ENCODE results near the gene DNAJC1.

The DNAJC1 gene

DNA sequence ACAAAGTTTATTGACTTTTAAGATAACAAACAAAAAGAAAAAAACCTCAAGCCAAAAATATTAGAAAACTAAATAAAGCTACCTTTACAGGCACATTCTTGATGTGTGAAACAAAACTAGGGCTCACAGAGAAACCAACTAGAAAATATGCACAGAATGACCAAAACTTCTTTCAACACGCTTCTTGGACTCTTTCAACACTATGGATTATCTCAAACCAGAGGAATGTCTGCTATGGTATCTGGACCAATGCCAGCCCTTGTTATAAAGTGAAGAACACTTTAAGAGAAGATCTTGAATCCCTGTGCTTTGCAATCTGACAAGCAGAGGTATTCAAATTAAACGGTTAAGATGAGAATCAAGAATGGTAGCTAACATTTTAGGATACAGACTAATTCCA lies 76.6 kb downstream of the DNAJC1 start:
- no peaks in the 10 kb centered on the region for H3K4me1 Mint-ChIP-seq (ENCODE audit: low read depth)
- no peak for DNase-seq (ENCODE audit: low spot score)
- no peaks in the 10 kb centered on the region for H3K27me3 Mint-ChIP-seq (ENCODE audit: low read depth)
- H3K36me3 Mint-ChIP-seq (ENCODE audit: low read depth): no peaks in the 10 kb centered on the region
- H3K27ac Mint-ChIP-seq: no peak overlapping the region
- H3K9me3 Mint-ChIP-seq: no peaks in the 10 kb centered on the region
- H3K4me3 Mint-ChIP-seq: no peak overlapping the region

DNA sequence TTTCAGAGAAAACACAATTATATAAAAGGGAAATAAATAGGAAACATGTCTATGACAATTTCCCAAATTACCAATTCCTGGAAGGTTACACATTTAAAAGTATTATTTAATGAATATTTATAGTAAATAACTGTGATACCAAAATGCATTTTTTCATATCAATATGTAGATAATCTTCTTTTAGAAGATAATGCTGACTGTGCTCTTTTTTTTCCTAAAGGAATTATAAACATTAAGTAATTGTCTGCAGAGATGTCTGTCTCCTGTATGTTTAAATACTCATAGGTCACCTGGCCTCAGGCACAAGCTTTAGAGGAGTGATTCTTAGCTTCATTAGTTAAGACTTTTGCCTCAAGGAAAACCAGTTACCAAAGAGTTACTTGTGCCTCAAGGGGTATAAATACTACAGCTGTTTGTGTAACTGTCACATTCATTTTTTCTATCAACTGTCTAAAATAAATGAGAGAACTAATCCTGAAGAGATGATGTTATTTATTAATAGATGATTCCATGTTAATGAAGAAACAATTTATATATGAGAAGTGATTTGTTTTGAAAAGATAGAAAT lies 77.1 kb downstream of the DNAJC1 start:
- Mint-ChIP-seq H3K4me1 (ENCODE audit: low read depth) (no peaks in the 10 kb centered on the region), H3K36me3 (ENCODE audit: low read depth) (no peaks in the 10 kb centered on the region), H3K4me3 (no peak overlapping the region), H3K27me3 (ENCODE audit: low read depth) (no peaks in the 10 kb centered on the region), H3K27ac (no peak overlapping the region), H3K9me3 (no peaks in the 10 kb centered on the region)
- no peak for DNase-seq (ENCODE audit: low spot score)

DNA sequence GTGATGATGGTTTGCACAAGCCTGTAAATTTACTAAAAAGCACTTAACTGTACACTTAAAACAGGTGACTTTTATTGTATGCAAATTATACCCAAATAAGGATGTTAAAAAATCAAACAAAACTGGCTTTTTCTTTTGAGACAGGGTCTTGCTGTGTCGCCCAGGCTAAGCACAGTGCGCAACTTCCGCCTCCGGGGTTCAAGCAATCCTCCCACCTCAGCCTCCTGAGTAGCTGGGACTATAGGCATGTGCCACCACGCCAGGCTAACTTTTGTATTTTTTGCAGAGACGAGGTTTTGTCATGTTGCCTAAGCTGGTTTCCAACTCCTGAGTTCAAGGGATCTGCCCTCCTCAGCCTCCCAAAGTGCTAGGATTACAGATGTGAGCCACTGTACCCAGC lies 77.7 kb downstream of the DNAJC1 start:
- no peak overlapping the region for H3K4me3 Mint-ChIP-seq
- H3K9me3 Mint-ChIP-seq: no peaks in the 10 kb centered on the region
- H3K27me3 Mint-ChIP-seq (ENCODE audit: low read depth): no peaks in the 10 kb centered on the region
- no peaks in the 10 kb centered on the region for H3K36me3 Mint-ChIP-seq (ENCODE audit: low read depth)
- no peaks in the 10 kb centered on the region for H3K4me1 Mint-ChIP-seq (ENCODE audit: low read depth)
- DNase-seq (ENCODE audit: low spot score): no peak
- no peak overlapping the region for H3K27ac Mint-ChIP-seq

DNA sequence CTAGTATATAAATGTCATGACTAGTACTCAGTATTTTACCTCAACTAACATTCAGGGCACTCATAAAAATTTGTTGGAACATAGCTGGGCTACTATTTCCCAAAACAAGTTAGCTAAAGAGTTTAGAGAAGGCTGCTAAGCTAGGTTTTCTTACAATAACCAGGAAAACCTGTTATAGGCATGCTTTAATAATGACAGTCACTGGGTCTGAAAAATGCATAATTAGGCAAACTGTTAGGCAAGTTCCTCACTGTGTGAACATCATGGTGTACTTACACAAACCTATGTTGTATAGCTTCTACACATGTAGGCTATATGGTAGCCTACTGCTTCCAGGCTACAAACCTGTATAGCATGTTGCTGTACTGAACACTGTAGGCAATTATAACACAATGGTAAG lies 79.0 kb downstream of the DNAJC1 start:
- H3K4me3 Mint-ChIP-seq: no peak overlapping the region
- no peak overlapping the region for H3K27ac Mint-ChIP-seq
- no peaks in the 10 kb centered on the region for H3K4me1 Mint-ChIP-seq (ENCODE audit: low read depth)
- no peaks in the 10 kb centered on the region for H3K27me3 Mint-ChIP-seq (ENCODE audit: low read depth)
- no peaks in the 10 kb centered on the region for H3K36me3 Mint-ChIP-seq (ENCODE audit: low read depth)
- no peaks in the 10 kb centered on the region for H3K9me3 Mint-ChIP-seq
- no peak for DNase-seq (ENCODE audit: low spot score)

DNA sequence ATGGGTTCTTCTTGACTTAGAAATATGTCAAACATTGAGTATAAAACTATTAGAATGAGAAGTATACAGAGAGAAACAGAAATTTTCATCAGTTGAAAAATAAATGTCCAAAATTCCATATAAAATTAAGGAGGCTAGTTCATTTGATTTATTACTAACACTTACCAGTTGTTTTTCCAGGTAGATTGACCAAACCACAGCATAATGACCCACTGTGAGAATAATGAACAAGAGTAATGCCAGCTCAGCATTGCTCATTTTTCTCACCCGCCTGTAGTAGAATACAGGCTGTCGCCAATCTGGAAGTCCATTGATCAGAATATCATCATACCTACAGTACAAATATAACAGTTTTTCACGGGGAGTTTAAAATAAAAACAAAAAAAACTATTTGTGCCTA lies 82.9 kb downstream of the DNAJC1 start:
- Mint-ChIP-seq H3K9me3 (no peaks in the 10 kb centered on the region), H3K36me3 (ENCODE audit: low read depth) (no peaks in the 10 kb centered on the region)

DNA sequence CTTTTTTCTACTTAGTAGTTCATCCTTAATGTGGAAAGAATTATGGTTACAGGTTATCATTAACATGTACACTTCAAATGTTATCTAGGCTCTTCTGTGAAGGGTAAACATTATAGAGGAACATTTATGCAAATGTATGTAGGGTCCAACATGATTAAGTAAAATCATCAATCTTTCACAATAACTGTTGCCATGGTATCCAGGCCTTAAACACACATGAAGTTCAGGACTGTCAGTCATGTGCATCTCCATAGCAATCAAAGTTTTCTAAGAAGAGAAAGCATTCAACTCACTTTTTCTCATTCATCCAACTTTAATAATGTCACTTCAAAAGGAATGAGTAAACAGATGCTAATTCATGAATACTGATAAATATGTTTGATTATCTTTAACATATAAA lies 83.6 kb downstream of the DNAJC1 start:
- Mint-ChIP-seq H3K27ac (no peak overlapping the region), H3K4me1 (ENCODE audit: low read depth) (no peaks in the 10 kb centered on the region)
- DNase-seq (ENCODE audit: low spot score): no peak

More for the DNA sequence above, 82.9 kb downstream of the DNAJC1 start:
- no peaks in the 10 kb centered on the region for H3K4me1 Mint-ChIP-seq (ENCODE audit: low read depth)
- H3K4me3 Mint-ChIP-seq: no peak overlapping the region
- H3K27me3 Mint-ChIP-seq (ENCODE audit: low read depth): no peaks in the 10 kb centered on the region
- no peak overlapping the region for H3K27ac Mint-ChIP-seq
- no peak for DNase-seq (ENCODE audit: low spot score)

DNA sequence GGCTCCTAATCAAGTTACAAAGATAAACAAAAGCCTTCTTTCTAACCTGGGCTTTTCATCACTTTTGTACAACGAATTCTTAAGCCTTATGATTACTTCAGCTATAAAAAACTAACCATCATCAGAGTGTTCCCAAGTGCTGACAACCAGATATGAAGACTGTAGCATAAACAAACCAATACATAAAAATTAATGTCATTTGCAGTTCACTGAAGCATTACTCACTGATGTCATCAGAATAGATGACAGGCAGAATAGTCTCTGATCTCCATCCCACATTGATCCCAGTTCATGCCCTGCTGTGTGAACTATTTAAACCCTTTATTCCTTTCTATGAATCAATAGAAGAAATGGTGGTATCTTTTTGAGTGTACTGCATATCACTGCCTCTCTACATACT lies 84.4 kb downstream of the DNAJC1 start:
- DNase-seq (ENCODE audit: low spot score): no peak
- Mint-ChIP-seq H3K9me3 (no peaks in the 10 kb centered on the region), H3K36me3 (ENCODE audit: low read depth) (no peaks in the 10 kb centered on the region), H3K27me3 (ENCODE audit: low read depth) (no peaks in the 10 kb centered on the region), H3K4me3 (no peak overlapping the region), H3K4me1 (ENCODE audit: low read depth) (no peaks in the 10 kb centered on the region), H3K27ac (no peak overlapping the region)

More for the DNA sequence above, 83.6 kb downstream of the DNAJC1 start:
- H3K27me3 Mint-ChIP-seq (ENCODE audit: low read depth): no peaks in the 10 kb centered on the region
- no peaks in the 10 kb centered on the region for H3K36me3 Mint-ChIP-seq (ENCODE audit: low read depth)
- no peak overlapping the region for H3K4me3 Mint-ChIP-seq
- H3K9me3 Mint-ChIP-seq: no peaks in the 10 kb centered on the region

DNA sequence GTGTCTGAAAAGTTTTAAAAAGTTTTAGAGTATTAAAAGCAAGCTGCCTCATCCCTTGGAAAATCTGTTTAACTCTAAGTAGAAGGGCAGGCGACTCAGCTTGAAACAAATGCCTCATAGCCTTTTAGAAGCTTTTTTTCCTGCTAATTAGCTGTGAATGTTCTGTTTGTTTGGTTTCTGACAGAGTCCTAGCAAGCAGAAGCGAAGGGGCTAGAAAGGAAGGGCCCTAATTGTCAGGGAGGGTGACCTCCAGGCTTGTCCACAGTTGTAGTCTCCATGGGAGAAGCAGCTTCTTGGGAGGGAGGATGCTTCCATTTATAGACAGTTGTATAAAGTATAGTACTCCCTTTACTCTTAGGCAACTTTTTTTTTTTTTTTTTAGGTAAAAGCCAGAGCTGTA lies 90.9 kb downstream of the DNAJC1 start:
- no peaks in the 10 kb centered on the region for H3K27me3 Mint-ChIP-seq (ENCODE audit: low read depth)
- H3K9me3 Mint-ChIP-seq: no peaks in the 10 kb centered on the region
- no peak overlapping the region for H3K27ac Mint-ChIP-seq
- peaks cover 16% of the 10 kb centered on the region for H3K4me1 Mint-ChIP-seq (ENCODE audit: low read depth)
- H3K4me3 Mint-ChIP-seq: no peak overlapping the region
- no peak for DNase-seq (ENCODE audit: low spot score)
- no peaks in the 10 kb centered on the region for H3K36me3 Mint-ChIP-seq (ENCODE audit: low read depth)

DNA sequence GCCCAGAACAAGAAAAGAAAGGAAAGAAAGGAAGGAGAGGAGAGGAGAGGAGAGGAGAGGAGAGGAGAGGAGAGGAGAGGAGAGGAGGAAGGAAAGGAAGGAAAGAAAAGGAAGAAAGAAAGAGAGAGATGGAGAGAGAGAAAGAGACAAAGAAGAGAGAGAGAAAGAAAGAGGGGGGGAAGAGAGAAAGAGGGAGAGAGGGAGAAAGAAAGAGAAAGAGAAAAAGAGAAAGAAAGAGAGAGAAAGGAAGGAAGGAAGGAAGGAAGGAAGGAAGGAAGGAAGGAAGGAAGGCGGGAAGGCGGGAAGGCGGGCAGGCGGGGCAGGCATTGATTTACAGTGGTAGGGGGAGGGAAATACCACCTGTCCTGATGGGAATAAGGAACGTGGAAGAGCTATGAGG lies 92.7 kb downstream of the DNAJC1 start:
- H3K9me3 Mint-ChIP-seq: no peaks in the 10 kb centered on the region

DNA sequence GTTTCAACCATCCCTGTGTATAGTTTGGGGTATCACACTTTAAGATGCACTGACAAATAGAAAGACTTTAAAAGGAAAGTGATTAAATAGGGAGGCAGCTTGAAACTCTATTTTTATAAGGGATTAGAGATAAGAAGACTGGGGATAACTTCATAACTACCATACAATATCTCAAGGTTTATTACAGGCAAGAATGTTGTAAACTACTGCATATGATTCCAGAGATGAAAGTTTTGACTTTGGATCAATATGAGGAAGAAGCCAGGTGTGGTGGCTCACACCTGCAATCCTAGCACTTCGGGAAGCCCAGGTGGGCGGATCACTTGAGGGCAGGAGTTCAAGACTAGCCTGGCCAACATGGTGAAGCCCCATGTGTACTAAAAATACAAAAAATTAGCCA lies 96.1 kb downstream of the DNAJC1 start:
- peaks cover 4% of the 10 kb centered on the region for H3K4me1 Mint-ChIP-seq (ENCODE audit: low read depth)
- peaks cover 6% of the 10 kb centered on the region for H3K36me3 Mint-ChIP-seq (ENCODE audit: low read depth)
- H3K4me3 Mint-ChIP-seq: no peak overlapping the region
- no peaks in the 10 kb centered on the region for H3K27me3 Mint-ChIP-seq (ENCODE audit: low read depth)
- DNase-seq (ENCODE audit: low spot score): no peak
- no peak overlapping the region for H3K27ac Mint-ChIP-seq
- H3K9me3 Mint-ChIP-seq: no peaks in the 10 kb centered on the region

More for the DNA sequence above, 92.7 kb downstream of the DNAJC1 start:
- no peak for DNase-seq (ENCODE audit: low spot score)
- H3K27ac Mint-ChIP-seq: no peak overlapping the region
- H3K4me1 Mint-ChIP-seq (ENCODE audit: low read depth): peaks cover 16% of the 10 kb centered on the region
- peaks cover 2% of the 10 kb centered on the region for H3K36me3 Mint-ChIP-seq (ENCODE audit: low read depth)
- H3K27me3 Mint-ChIP-seq (ENCODE audit: low read depth): no peaks in the 10 kb centered on the region
- no peak overlapping the region for H3K4me3 Mint-ChIP-seq

DNA sequence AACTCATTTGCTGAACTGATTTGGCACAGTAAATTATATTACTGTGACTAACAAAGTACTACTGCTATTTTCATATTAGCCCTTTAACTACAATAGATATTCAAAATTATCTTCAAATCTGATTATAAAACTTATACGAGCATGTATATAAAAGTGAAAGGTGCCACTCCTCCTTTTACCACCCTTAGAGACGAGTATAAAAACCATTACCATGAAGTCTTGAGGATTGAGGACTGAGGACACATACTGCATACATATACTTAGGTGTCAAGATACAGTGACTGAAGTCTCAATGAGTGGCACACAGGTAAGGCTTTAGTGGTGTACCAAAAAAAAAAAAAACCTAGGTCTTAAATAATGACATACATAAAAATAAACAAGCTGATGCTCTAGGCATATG lies 98.6 kb downstream of the DNAJC1 start:
- peaks cover 6% of the 10 kb centered on the region for H3K36me3 Mint-ChIP-seq (ENCODE audit: low read depth)
- H3K4me3 Mint-ChIP-seq: no peak overlapping the region
- H3K27ac Mint-ChIP-seq: no peak overlapping the region
- no peak for DNase-seq (ENCODE audit: low spot score)
- no peaks in the 10 kb centered on the region for H3K27me3 Mint-ChIP-seq (ENCODE audit: low read depth)
- no peaks in the 10 kb centered on the region for H3K9me3 Mint-ChIP-seq
- H3K4me1 Mint-ChIP-seq (ENCODE audit: low read depth): no peaks in the 10 kb centered on the region

DNA sequence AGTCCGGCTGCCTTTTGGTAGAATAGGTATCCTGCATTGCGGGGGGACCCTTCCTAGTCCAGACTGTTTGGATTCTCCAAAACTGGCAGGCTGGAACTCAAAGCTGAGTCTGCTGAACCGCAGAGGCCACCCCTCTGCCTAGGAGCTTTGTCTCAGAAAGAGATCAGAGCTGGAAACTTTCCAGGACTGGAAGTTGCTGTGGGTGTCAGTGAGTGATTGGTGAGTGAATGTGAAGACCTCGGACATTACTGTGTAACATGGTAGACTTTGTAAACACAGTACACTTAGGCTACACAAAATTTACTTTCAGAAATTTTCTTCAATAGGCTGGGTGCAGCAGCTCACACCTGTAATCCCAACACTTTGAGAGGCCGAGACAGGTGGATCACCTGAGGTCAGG lies 103.8 kb downstream of the DNAJC1 start:
- Mint-ChIP-seq H3K27ac (no peak overlapping the region), H3K9me3 (no peaks in the 10 kb centered on the region), H3K36me3 (ENCODE audit: low read depth) (peaks cover 5% of the 10 kb centered on the region), H3K4me1 (ENCODE audit: low read depth) (no peaks in the 10 kb centered on the region), H3K27me3 (ENCODE audit: low read depth) (no peaks in the 10 kb centered on the region), H3K4me3 (no peak overlapping the region)
- DNase-seq (ENCODE audit: low spot score): no peak

DNA sequence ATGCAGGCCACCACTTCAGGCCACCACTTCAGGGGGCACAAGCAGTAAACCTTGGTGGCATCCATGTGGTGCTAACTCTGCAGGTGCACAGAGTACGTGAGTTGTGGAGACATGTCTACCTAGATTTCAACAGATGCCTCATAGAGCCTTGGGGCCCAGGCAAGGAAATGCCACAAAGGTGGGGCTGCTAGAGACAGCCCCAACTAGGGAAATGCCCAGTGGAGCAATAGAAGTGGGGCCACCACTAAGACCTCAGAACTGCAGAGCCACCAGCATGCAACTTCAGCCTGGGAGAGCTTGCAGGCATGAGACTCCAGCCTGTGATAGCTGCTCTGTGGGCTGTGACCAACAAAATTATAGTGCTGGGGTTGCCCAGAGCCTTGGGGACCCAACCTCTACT lies 107.6 kb downstream of the DNAJC1 start:
- no peak overlapping the region for H3K4me3 Mint-ChIP-seq
- H3K4me1 Mint-ChIP-seq (ENCODE audit: low read depth): peaks cover 8% of the 10 kb centered on the region
- peaks cover 11% of the 10 kb centered on the region for H3K36me3 Mint-ChIP-seq (ENCODE audit: low read depth)
- no peak overlapping the region for H3K27ac Mint-ChIP-seq
- H3K27me3 Mint-ChIP-seq (ENCODE audit: low read depth): no peaks in the 10 kb centered on the region
- peaks cover 25% of the 10 kb centered on the region for H3K9me3 Mint-ChIP-seq
- DNase-seq (ENCODE audit: low spot score): no peak

DNA sequence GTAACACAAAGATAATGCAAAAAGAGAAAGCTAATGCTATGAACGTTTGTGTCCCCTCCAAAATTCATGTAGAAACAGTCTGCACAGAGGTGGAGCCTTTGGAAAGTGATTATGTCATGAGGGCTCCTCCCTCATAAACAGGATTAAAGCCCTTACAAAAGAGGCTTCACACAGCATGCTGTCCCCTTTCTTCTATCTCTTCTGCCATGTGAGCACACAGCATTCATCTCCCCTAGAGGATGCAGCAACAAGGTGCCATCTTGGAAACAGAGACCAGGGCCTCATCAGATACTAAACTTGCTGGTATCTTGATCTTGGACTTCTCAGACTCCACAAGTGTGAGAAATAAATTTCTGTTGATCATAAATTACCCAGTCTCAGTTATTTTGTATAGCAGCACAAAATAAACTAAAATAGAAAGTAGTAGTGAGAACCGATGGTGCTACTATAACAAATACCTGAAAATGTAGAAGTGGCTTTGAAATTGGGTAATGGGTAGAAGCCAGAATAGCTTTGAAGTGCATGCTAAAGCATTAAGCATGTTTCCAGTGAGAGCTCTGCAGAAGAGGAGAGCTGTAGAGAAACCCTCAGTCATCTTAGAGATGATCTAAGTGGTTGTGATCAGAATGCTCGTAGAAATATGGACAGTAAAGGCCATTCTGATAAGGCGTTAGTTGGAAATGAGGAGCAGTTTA lies 108.7 kb downstream of the DNAJC1 start:
- Mint-ChIP-seq H3K27me3 (ENCODE audit: low read depth) (no peaks in the 10 kb centered on the region), H3K9me3 (peaks cover 25% of the 10 kb centered on the region), H3K4me3 (no peak overlapping the region), H3K27ac (no peak overlapping the region), H3K4me1 (ENCODE audit: low read depth) (peaks cover 12% of the 10 kb centered on the region), H3K36me3 (ENCODE audit: low read depth) (peaks cover 15% of the 10 kb centered on the region)
- DNase-seq (ENCODE audit: low spot score): no peak

DNA sequence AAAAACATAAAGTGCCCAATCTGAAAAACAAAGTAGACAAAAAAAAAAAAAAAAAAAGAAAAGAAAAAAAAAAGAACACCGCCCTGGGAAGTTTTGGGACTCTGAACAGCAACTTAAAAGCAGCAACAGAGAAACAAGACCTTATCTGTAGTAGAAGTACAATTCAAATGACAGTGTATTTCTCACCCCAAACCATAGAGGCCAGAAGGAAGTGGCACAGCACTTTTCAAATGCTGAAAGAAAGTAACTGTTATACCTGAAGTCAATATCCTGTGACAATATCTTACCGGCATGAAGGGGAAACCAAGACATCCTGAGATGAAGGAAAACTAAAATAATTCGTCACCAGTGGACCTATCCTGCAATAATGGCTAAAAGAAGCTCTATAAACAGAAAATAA lies 112.1 kb downstream of the DNAJC1 start:
- Mint-ChIP-seq H3K27me3 (ENCODE audit: low read depth) (no peaks in the 10 kb centered on the region), H3K4me3 (no peak overlapping the region), H3K27ac (no peak overlapping the region), H3K36me3 (ENCODE audit: low read depth) (peaks cover 18% of the 10 kb centered on the region), H3K4me1 (ENCODE audit: low read depth) (peaks cover 27% of the 10 kb centered on the region), H3K9me3 (peaks cover 39% of the 10 kb centered on the region)
- DNase-seq (ENCODE audit: low spot score): no peak
